Measurements from ENCODE around the gene TXK. TPM values are rescaled to one million over a fixed set of nuclear protein-coding genes. Genes with fewer than 3 reads are reported as not detected.

Gene TXK
- total RNA-seq, 4 donors from 2014 or later = 2.6 to 10.0 (median 6.8) TPM

GRCh38 chr4:48021100-48021499, 113.0 kb downstream of the TXK start:
- no peak overlapping the region for H3K4me3 ChIP-seq
- in situ Hi-C loops (cut with MboI; ENCODE audit: low pct_ligation_motif_present in 1 of 4, low pct_unique_long_range_greater_than_20kb in 1 of 4, low sequenced_read_pairs in 3 of 4) (no loop called here), intact Hi-C loops (cut with DNase I; ENCODE audit: low total_unique reads) (no loop called here)
- TF ChIP-seq POLR2A (IDR thresholded peaks at IDR 0.05) = no peak
- TF ChIP-seq POLR2AphosphoS5 (IDR thresholded peaks at IDR 0.05) = no peak
- no peak for TF ChIP-seq CTCF (IDR thresholded peaks at IDR 0.05)
- TF ChIP-seq EP300 (IDR thresholded peaks at IDR 0.05; ENCODE audit: low read depth) = no peak
- peaks cover 6 to 54% (median 26%) of the 10 kb centered on the region in 4 donors for H3K4me1 ChIP-seq
- WGBS, 2 donors (ENCODE audit: low coverage in 1 of 2) = 29 to 55% methylated on average over 1 of the region's 1 CpG
- H3K27ac ChIP-seq = peak overlapping the region; percentile 52 to 88 (median 76)
- DNase-seq = no peak
- H3K27me3 ChIP-seq = no peaks in the 10 kb centered on the region
- no peaks in the 10 kb centered on the region for H3K9me3 ChIP-seq
- no peaks in the 10 kb centered on the region for H3K36me3 ChIP-seq

DNA sequence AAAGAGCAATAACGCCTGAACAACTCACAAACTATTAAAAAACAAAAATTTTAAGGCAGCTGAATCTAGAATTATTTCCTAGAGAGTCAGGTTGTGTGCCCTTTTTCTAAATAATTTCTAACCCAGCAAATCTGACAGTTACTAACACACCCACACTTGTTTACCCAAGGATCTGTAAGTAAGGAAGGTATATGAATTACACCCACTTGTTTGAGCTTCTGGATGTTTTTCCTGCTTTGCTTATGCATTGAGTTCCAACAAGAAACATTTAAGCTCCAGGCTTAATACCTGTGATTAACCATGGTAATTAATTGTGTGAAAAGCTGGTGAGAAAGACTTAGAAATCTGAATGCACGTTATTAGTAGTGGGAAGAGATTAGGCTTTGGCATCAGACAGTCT, 115.9 kb downstream of the TXK start:
- intact Hi-C loops (cut with DNase I; ENCODE audit: low total_unique reads) = no loop called here

GRCh38 chr4:48017108-48017571, 116.9 kb downstream of the TXK start:
- H3K4me3 ChIP-seq = peak overlapping the region; percentile 39 to 71 (median 55)
- peaks cover 4% of the 10 kb centered on the region for H3K27me3 ChIP-seq
- H3K27ac ChIP-seq = peak overlapping the region; percentile 84 to 88 (median 86)
- no peaks in the 10 kb centered on the region for H3K36me3 ChIP-seq
- 5% methylated on average over 24 of the region's 35 CpGs; no CpG with 5 or more reads in 1 of the 2 donors for WGBS, 2 donors (ENCODE audit: low coverage in 1 of 2)
- no peaks in the 10 kb centered on the region for H3K9me3 ChIP-seq
- in situ Hi-C loops (cut with MboI; ENCODE audit: low pct_ligation_motif_present in 1 of 4, low pct_unique_long_range_greater_than_20kb in 1 of 4, low sequenced_read_pairs in 3 of 4) (no loop called here), intact Hi-C loops (cut with DNase I; ENCODE audit: low total_unique reads) (no loop called here)
- peaks cover 6 to 46% (median 23%) of the 10 kb centered on the region in 4 donors for H3K4me1 ChIP-seq
- DNase-seq = peak; percentile 80
- TF ChIP-seq POLR2AphosphoS5 (IDR thresholded peaks at IDR 0.05) (peak in 1 of 3 donors; percentile 3), EP300 (IDR thresholded peaks at IDR 0.05; ENCODE audit: low read depth) (no peak)

More for the DNA sequence above, 115.9 kb downstream of the TXK start:
- peak in 1 of 5 experiments; percentile 18 for TF ChIP-seq CTCF (IDR thresholded peaks at IDR 0.05)
- TF ChIP-seq POLR2AphosphoS5 (IDR thresholded peaks at IDR 0.05) = peak in 1 of 3 donors; percentile 11
- no peak for TF ChIP-seq POLR2A (IDR thresholded peaks at IDR 0.05)
- no peak for TF ChIP-seq EP300 (IDR thresholded peaks at IDR 0.05; ENCODE audit: low read depth)
- Histone ChIP-seq H3K36me3 (no peaks in the 10 kb centered on the region), H3K9me3 (no peaks in the 10 kb centered on the region), H3K27me3 (peaks cover 4% of the 10 kb centered on the region), H3K27ac (peak overlapping the region; percentile 84 to 88 (median 86)), H3K4me1 (peaks cover 6 to 50% (median 26%) of the 10 kb centered on the region in 4 donors), H3K4me3 (peak overlapping the region in 3 of 4 donors; percentile 53 to 71 (median 57))
- DNase-seq = no peak
- WGBS, 2 donors (ENCODE audit: low coverage in 1 of 2) = 31 to 48% methylated on average over 2 of the region's 2 CpGs
- in situ Hi-C loops (cut with MboI; ENCODE audit: low pct_ligation_motif_present in 1 of 4, low pct_unique_long_range_greater_than_20kb in 1 of 4, low sequenced_read_pairs in 3 of 4) = no loop called here

Small RNA genes lying within 50 kb of the gene (small RNA-seq; reads per million reads assigned to genes)
- 0 reads per million in 4 donors for gene RF00019
- 0 reads per million in 4 donors for gene RF00026
- gene RNU6-838P = 0 reads per million in 4 donors

Other genes with a start within 250 kb of the TXK start
- gene NFXL1, start 219.7 kb downstream of the TXK start, total RNA-seq = 10 to 100 TPM in 2 of 4 donors, 1 to 10 TPM in 2; 2.0 to 22.4 (median 9.3) TPM
- 10 to 100 TPM in 3 of 4 donors, 1 to 10 TPM in 1; 1.2 to 21.0 (median 15.0) TPM for gene CNGA1, start 117.6 kb downstream of the TXK start, total RNA-seq
- 10 to 100 TPM; 37.5 to 47.7 (median 41.1) TPM for gene NIPAL1, start 117.5 kb downstream of the TXK start, total RNA-seq
- 1 to 10 TPM; 1.2 to 5.1 (median 3.3) TPM for gene TEC, start 135.6 kb upstream of the TXK start, total RNA-seq
- gene SLAIN2, start 207.3 kb upstream of the TXK start, total RNA-seq = 100 to 1,000 TPM in 1 of 4 donors, 10 to 100 TPM in 3; 28.4 to 355 (median 55.8) TPM